HG02678 (cell line): ENCODE measurements around the gene KRTAP10-9.
"Not testable (repeated sequence)": the region's sequence is repeated elsewhere in the genome, so short reads cannot be mapped to it uniquely, and the experiment has no call there.

Experiments used
- ATAC-seq: cut with Tn5 transposase; IDR thresholded peaks from one replicate; pipeline ENCODE4 v1.9.1; 2021; ENCODE audit warnings: mild to moderate bottlenecking, moderate library complexity; ENCODE audit not compliant: unreplicated experiment

The KRTAP10-9 gene

DNA sequence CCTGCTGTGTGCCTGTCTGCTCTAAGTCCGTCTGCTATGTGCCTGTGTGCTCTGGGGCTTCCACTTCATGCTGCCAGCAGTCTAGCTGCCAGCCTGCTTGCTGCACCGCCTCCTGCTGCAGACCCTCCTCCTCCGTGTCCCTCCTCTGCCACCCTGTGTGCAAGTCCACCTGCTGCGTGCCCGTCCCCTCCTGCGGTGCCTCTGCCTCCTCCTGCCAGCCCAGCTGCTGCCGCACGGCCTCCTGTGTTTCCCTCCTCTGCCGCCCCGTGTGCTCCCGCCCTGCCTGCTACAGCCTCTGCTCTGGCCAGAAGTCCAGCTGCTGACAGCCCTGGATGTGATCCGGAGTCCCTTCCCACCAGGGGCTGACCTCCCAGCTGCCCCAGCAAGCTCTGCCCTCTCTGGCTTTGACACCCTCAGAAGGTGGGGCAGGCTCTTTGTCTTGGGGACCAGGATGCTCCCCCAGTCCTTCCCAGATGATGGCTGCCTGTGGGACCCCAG is 11.0 kb downstream of the KRTAP10-9 start:
- ATAC-seq: not testable (repeated sequence)

GRCh38 chr21:44638506-44639330 is 11.8 kb downstream of the KRTAP10-9 start:
- not testable (repeated sequence) for ATAC-seq

DNA sequence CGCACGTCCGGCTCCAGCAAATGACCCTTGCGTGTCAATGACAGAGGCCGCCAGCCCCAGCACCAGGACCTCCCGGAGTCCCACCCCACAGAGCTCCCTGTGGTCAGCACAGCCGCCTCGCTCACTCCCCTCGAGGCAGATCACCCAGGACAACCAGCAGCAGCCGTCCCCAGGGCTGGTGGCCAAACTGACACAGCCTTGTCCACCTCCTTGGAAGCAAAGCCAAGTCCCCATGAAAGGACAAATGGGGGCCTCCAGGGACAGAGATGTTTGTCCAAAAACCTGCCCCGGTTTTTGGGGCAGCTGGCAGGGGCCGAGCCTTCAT is 12.4 kb downstream of the KRTAP10-9 start:
- no peak for ATAC-seq

DNA sequence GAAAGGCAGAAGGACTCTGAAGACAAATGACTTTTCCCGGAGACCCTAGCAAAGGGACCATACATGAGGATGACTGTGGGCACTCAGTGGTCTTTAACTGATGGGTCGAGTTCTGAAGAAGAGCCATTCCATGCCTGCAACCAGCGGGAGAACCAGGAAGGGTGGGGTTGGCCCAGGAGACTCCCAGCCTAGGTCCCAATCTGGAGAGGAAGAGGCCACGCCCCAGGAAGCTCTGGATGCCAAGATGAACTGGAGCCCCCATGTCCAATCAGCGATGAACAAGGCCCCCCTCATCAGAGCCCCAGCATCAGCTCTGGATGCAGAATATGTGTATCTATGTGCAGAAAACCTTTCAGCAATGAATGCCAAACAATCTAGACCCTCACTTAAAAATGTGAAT is 13.9 kb downstream of the KRTAP10-9 start:
- no peak for ATAC-seq

- no peak for ATAC-seq
Observed at GRCh38 chr21:44643741-44644310, 16.9 kb downstream of the KRTAP10-9 start.

GRCh38 chr21:44644878-44645277 is 18.0 kb downstream of the KRTAP10-9 start:
- no peak for ATAC-seq

GRCh38 chr21:44646366-44647221 is 19.7 kb downstream of the KRTAP10-9 start, which contains the start of gene KRTAP10-11:
TSS of gene KRTAP10-11 (plus strand) at chr21:44646414. CDS start at chr21:44646459, 45 bp downstream.
- not testable (repeated sequence) for ATAC-seq

GRCh38 chr21:44647222-44647552 is 20.3 kb downstream of the KRTAP10-9 start:
- ATAC-seq: no peak

DNA sequence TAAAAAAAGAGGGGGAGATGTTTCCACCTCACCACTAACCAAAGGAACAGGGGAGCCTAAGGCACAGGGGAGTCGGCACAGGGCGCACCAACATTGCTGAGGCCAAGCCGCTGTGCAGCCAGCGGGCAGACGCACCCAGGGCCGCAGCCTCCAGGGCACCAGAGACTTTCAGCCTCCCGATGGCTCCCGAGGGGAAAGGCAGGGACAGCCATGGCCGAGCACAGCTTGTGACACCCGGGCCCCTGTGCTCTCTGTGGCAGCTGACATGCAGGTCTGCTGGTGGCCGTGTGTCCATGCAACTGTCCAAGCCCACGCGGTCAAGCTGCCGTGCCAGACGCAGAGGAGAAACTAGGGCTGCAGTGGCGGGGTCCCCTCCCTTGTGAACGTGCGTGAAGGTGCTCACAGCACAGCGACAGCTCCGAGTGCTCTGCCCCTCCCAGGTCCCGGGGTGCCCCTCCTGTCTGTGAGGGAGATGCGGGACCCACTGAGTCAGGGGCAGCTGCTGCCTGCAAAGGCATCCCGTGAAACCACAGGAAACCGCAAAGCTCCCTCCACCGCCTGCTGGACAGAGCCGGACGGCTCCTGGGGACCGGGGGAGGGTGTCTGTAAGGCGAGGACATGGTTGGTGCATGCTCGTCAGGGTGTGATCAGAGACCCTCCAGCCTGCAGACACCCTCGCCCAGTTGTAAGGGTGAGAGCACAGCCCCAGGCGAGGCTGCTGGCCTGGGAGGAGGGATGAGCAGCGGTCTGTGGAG is 21.8 kb downstream of the KRTAP10-9 start:
- no peak for ATAC-seq

DNA sequence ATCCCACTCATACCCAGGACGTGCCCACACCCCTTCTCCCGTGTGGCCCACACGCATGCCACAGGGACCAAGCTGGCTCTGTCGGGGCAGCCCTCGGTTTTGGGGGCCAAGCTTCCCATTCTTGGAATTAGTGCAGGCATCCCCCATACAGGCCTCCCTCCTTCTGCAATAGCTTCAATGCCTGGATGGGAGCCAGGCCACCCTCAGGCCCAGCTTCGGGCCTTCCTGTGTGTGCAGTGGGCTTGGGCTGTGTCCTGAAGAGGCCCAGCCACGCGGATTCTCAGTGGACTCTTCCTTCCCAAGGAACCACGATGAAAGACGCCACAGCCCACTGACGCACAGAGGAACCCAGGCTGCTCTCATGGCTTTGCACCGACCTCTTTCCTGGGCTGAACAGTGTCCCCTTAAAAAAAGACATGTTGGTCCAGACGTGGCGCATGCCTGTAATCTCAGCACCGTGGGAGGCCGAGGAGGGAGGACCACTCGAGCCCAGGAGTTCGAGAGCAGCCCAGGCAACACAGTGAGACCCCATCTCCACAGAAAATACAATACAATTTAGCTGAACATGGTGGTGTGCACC is 22.7 kb downstream of the KRTAP10-9 start:
- no peak for ATAC-seq

DNA sequence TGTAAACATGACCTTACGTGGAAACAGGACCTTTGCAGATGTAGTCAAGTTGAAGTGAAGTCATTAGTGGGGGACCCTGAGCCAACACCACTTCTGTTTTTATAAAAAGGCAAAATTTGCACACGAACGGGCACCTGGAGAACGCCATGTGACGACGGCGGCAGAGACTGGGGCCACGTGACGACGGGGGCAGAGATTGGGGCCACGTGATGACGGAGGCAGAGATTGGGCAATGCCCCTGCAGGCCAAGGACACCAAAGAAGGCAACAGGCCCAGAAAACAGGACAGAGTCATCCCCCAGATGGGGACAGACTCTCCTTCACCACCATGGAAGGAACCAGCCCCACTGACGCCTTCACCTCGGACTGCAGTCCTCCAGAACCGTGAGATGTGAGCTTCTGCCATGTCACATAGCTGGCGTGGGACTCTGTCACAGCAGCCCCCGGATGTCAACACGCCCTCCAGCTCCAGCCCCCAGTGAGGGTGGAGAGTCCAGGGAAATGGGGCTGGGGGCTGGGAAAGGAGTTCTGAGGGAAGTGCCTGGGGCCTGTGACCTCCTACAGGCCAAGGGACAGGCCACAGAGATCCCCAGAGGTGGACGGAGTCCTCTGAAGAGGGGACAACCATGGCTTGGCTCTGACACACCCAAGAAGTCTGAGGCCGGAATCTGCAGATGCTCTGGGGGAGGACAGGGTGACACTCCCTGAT is 23.5 kb downstream of the KRTAP10-9 start:
- no peak for ATAC-seq

- no peak for ATAC-seq
Observed at GRCh38 chr21:44650973-44651675, 24.2 kb downstream of the KRTAP10-9 start.

- ATAC-seq: no peak
Observed at GRCh38 chr21:44653123-44653522, 26.2 kb downstream of the KRTAP10-9 start.

GRCh38 chr21:44653656-44654575 is 27.0 kb downstream of the KRTAP10-9 start:
- ATAC-seq: no peak

GRCh38 chr21:44654576-44655175 is 27.8 kb downstream of the KRTAP10-9 start, which contains the start of gene KRTAP12-4:
TSS of gene KRTAP12-4 (minus strand) at chr21:44654659. CDS start at chr21:44654614, 45 bp downstream.
- ATAC-seq: no peak

- ATAC-seq: no peak
Observed at GRCh38 chr21:44656868-44657267, 30.0 kb downstream of the KRTAP10-9 start.
